Peyer's patch (tissue), 4 donors: Measurements from ENCODE around the gene TBX1. TPM values are rescaled to one million over a fixed set of nuclear protein-coding genes. Genes with fewer than 3 reads are reported as not detected.

Source experiments
- DNase-seq, 3 donors: peaks; one replicate each; pipeline ENCODE4 v3.0.0-alpha.2; 2017 to 2019
- H3K27ac ChIP-seq, 4 donors: fragments of 200-600 bp; sonication (generic); one replicate each; pipeline ENCODE4 v1.5.1; 2016 to 2019
- H3K27me3 ChIP-seq, 2 donors: fragments of 200-600 bp; sonication (generic); one replicate each; pipeline ENCODE4 v1.5.1; 2019
- H3K36me3 ChIP-seq, 3 donors: fragments of 200-600 bp; sonication (generic); one replicate each; pipeline ENCODE4 v1.5.1; 2016 to 2019
- H3K4me1 ChIP-seq, 4 donors: fragments of 200-600 bp; sonication (generic); one replicate each; pipeline ENCODE4 v1.5.1; 2016 to 2019
- H3K4me3 ChIP-seq, 4 donors: fragments of 200-600 bp; sonication (generic); 1 replicate in 3 of 4; 2 replicates in 1 of 4; pipeline ENCODE4 v1.5.1; 2016 to 2019; ENCODE audit warnings: mild to moderate bottlenecking in 1 of 4
- H3K9me3 ChIP-seq, 4 donors: fragments of 200-600 bp; sonication (generic); one replicate each; pipeline ENCODE4 v1.5.1; 2016 to 2019; ENCODE audit warnings: mild to moderate bottlenecking in 1 of 4
- CTCF ChIP-seq, 6 experiments: fragments of 450-650 bp in 4 of 6; fragments of 200-600 bp in 2 of 6; sonication (generic) in 1 of 6; IDR thresholded peaks; one replicate each; pipeline ENCODE4 v1.5.1; 2017 to 2019; ENCODE audit warnings: antibody characterized with exemption in 6 of 6, mild to moderate bottlenecking in 3 of 6, moderate library complexity in 1 of 6
- POLR2A ChIP-seq, 2 donors: fragments of 450-650 bp; IDR thresholded peaks; one replicate each; pipeline ENCODE4 v1.5.1; 2017; ENCODE audit warnings: antibody characterized with exemption in 2 of 2, mild to moderate bottlenecking in 2 of 2, moderate library complexity in 2 of 2
- total RNA-seq, 4 donors: library from RNA; depleted of rRNA; stranded (reverse); fragments of >200 nt; gene quantifications; one replicate each; pipeline ENCODE4 v1.1.0, GENCODE V29; 2016

TBX1 gene
- 1 to 10 TPM in 2 of 4 donors, under 1 TPM in 1, not detected in 1; 0.70 to 4.1 (median 1.1) TPM for total RNA-seq

- no peak for DNase-seq
- TF ChIP-seq CTCF (IDR thresholded peaks at IDR 0.05): no peak
- TF ChIP-seq POLR2A (IDR thresholded peaks at IDR 0.05): no peak
- Histone ChIP-seq H3K27ac (no peak within 1 kb of the TSS), H3K9me3 (no peaks in the 10 kb centered on the region), H3K36me3 (no peaks in the 10 kb centered on the region), H3K4me1 (peaks cover 0 to 40% (median 20%) of the 10 kb centered on the region in 4 donors), H3K4me3 (peak within 1 kb of the TSS in 2 of 4 donors; percentile 24 to 34), H3K27me3 (peaks cover 0 to 64% of the 10 kb centered on the region in 2 donors)
Measured at GRCh38 chr22:19760058-19760950, at the start of gene TBX1. Gene TBX1, plus strand, starts transcription at chr22:19760778. Its CDS starts 66 bp downstream, at chr22:19760844.

- no peak for DNase-seq
- H3K4me1 ChIP-seq: peaks cover 0 to 22% (median 1%) of the 10 kb centered on the region in 4 donors
- H3K4me3 ChIP-seq: no peak overlapping the region
- H3K27ac ChIP-seq: no peak overlapping the region
- H3K27me3 ChIP-seq: peaks cover 0 to 12% of the 10 kb centered on the region in 2 donors
- no peaks in the 10 kb centered on the region for H3K36me3 ChIP-seq
- no peaks in the 10 kb centered on the region for H3K9me3 ChIP-seq
- TF ChIP-seq POLR2A (IDR thresholded peaks at IDR 0.05) (no peak), CTCF (IDR thresholded peaks at IDR 0.05) (no peak)
Measured at GRCh38 chr22:19713245-19713644, 47.3 kb upstream of the TBX1 start.

- no peak for DNase-seq
- Histone ChIP-seq H3K27ac (no peak overlapping the region), H3K27me3 (peaks cover 0 to 16% of the 10 kb centered on the region in 2 donors), H3K4me1 (peaks cover 3 to 27% (median 6%) of the 10 kb centered on the region in 4 donors), H3K36me3 (no peaks in the 10 kb centered on the region), H3K4me3 (peak overlapping the region in 3 of 4 donors; percentile 52 to 70 (median 65)), H3K9me3 (no peaks in the 10 kb centered on the region)
- TF ChIP-seq POLR2A (IDR thresholded peaks at IDR 0.05): no peak
- TF ChIP-seq CTCF (IDR thresholded peaks at IDR 0.05): no peak
Measured at GRCh38 chr22:19713650-19714311, 46.8 kb upstream of the TBX1 start.

- Histone ChIP-seq H3K4me3 (peak within 1 kb of the TSS; percentile 31 to 70 (median 58)), H3K27me3 (peaks cover 0 to 21% of the 10 kb centered on the region in 2 donors), H3K9me3 (no peaks in the 10 kb centered on the region), H3K4me1 (peaks cover 4 to 32% (median 9%) of the 10 kb centered on the region in 4 donors), H3K36me3 (no peaks in the 10 kb centered on the region), H3K27ac (no peak within 1 kb of the TSS)
- TF ChIP-seq POLR2A (IDR thresholded peaks at IDR 0.05) (no peak), CTCF (IDR thresholded peaks at IDR 0.05) (no peak)
- no peak for DNase-seq
Measured at GRCh38 chr22:19714312-19715187, 46.0 kb upstream of the TBX1 start, which contains the start of gene SEPTIN5. Gene SEPTIN5, plus strand, starts transcription at chr22:19714503. Its CDS starts 86 bp downstream, at chr22:19714589.
